H1 (cell line): ENCODE data around the gene GALT. TPM values are rescaled to one million over a fixed set of nuclear protein-coding genes. Genes with fewer than 3 reads are reported as not detected.

Experiments
- CTCF ChIA-PET: fragments of 300-600 bp; sonication (Branson Sonifier 250); formaldehyde crosslinking; loops from one replicate; lab custom pipeline; 2021; ENCODE audit not compliant: partially characterized antibody; lab: Charles Lee
- POLR2A ChIA-PET: fragments of 300-600 bp; sonication (Branson Sonifier 250); formaldehyde crosslinking; loops from one replicate; lab custom pipeline; 2021; ENCODE audit warnings: inconsistent platforms; ENCODE audit not compliant: partially characterized antibody; lab: Charles Lee
- DNase-seq, 2 experiments: peaks; one replicate each; pipeline versions ENCODE4 v3.0.0 to v3.0.0-alpha.2; 2010 to 2022; ENCODE audit warnings: low spot score in 2 of 2, low read depth in 1 of 2, mixed read lengths in 1 of 2
- FAIRE-seq: peaks from 2 replicates; lab custom pipeline; 2011; peaks lifted over from hg19 to GRCh38; lab: Jason Lieb, UNC
- H2AFZ ChIP-seq: 2 replicates; pipeline ENCODE4 v1.8.1; 2012; ENCODE audit warnings: low read length, inconsistent platforms
- H2AK5ac ChIP-seq: 2 replicates; pipeline ENCODE4 v1.6.1; 2013; ENCODE audit warnings: low read depth, low read length
- H2BK120ac ChIP-seq: replicated peaks from 2 replicates; pipeline ENCODE3; 2013; ENCODE audit warnings: low read depth, low read length, inconsistent platforms
- H2BK12ac ChIP-seq: 2 replicates; pipeline ENCODE4 v1.6.1; 2013; ENCODE audit warnings: low read depth, low read length
- H2BK15ac ChIP-seq: 2 replicates; pipeline ENCODE4 v1.6.1; 2013; ENCODE audit warnings: low read length
- H2BK20ac ChIP-seq: 2 replicates; pipeline ENCODE4 v1.6.1; 2013; ENCODE audit warnings: low read length
- H2BK5ac ChIP-seq: 2 replicates; pipeline ENCODE4 v1.6.1; 2013; ENCODE audit warnings: low read depth, low read length
- H3K14ac ChIP-seq: 2 replicates; pipeline ENCODE4 v1.6.1; 2013; ENCODE audit warnings: inconsistent platforms; ENCODE audit not compliant: insufficient read length
- H3K18ac ChIP-seq: 2 replicates; pipeline ENCODE4 v1.6.1; 2013; ENCODE audit warnings: low read length; ENCODE audit errors: extremely low read depth
- H3K23ac ChIP-seq: 2 replicates; pipeline ENCODE4 v1.6.1; 2013; ENCODE audit warnings: inconsistent platforms; ENCODE audit not compliant: insufficient read length
- H3K23me2 ChIP-seq: 2 replicates; pipeline ENCODE4 v1.6.1; 2013; ENCODE audit warnings: low read depth, low read length
- H3K27ac ChIP-seq: 2 replicates; pipeline ENCODE4 v1.6.1; 2011; ENCODE audit warnings: low read depth, low read length, inconsistent platforms
- H3K27me3 ChIP-seq, 4 experiments: replicated peaks in 1 of 4; 1 replicate in 1 of 4; 2 replicates in 3 of 4; pipeline versions ENCODE4 v1.6.1 to v1.8.1; 2011 to 2013; ENCODE audit warnings: low read length in 3 of 4, mild to moderate bottlenecking in 3 of 4, inconsistent platforms in 2 of 4, mixed read lengths in 2 of 4, moderate library complexity in 1 of 4; ENCODE audit not compliant: control insufficient read depth in 3 of 4, insufficient read depth in 3 of 4; ENCODE audit errors: extremely low read depth in 1 of 4
- H3K36me3 ChIP-seq, 4 experiments: 2 replicates each; pipeline versions ENCODE4 v1.6.1 to v1.8.1; 2011 to 2013; ENCODE audit warnings: mild to moderate bottlenecking in 4 of 4, low read length in 3 of 4, moderate library complexity in 2 of 4, control low read depth in 1 of 4, inconsistent platforms in 1 of 4; ENCODE audit not compliant: insufficient read depth in 4 of 4, control insufficient read depth in 2 of 4
- H3K4ac ChIP-seq: replicated peaks from 2 replicates; pipeline ENCODE3; 2013; ENCODE audit warnings: low read length, low read depth, mixed read lengths, inconsistent platforms; ENCODE audit not compliant: insufficient read length
- H3K4me1 ChIP-seq, 4 experiments: replicated peaks in 1 of 4; 1 replicate in 1 of 4; 2 replicates in 3 of 4; pipeline versions ENCODE4 v1.6.1 to v1.8.1; 2011 to 2013; ENCODE audit warnings: low read length in 3 of 4, inconsistent platforms in 2 of 4, mixed read lengths in 1 of 4; ENCODE audit not compliant: insufficient read depth in 4 of 4, control insufficient read depth in 3 of 4
- H3K4me2 ChIP-seq, 2 experiments: 2 replicates each; pipeline versions ENCODE4 v1.6.1 to v1.8.1; 2011 to 2013; ENCODE audit warnings: low read depth in 2 of 2, low read length in 2 of 2, control low read depth in 1 of 2, inconsistent platforms in 1 of 2, mild to moderate bottlenecking in 1 of 2; ENCODE audit not compliant: insufficient read depth in 1 of 2
- H3K4me3 ChIP-seq, 4 experiments: fragments of 200-600, 300-600 bp in 1 of 4; sonication (generic), shearing (Covaris generic), sonication (Bioruptor Twin) in 1 of 4; 2 replicates each; pipeline versions ENCODE4 v1.5.1 to v1.8.1; 2011 to 2016; ENCODE audit warnings: low read length in 4 of 4, low read depth in 3 of 4, control low read depth in 2 of 4, inconsistent platforms in 2 of 4, mild to moderate bottlenecking in 2 of 4, mixed read lengths in 1 of 4, moderate library complexity in 1 of 4; ENCODE audit not compliant: insufficient read depth in 2 of 4; ENCODE audit errors: extremely low read depth in 1 of 4
- H3K56ac ChIP-seq: replicated peaks from 2 replicates; pipeline ENCODE3; 2013; ENCODE audit warnings: low read depth, mild to moderate bottlenecking, mixed read lengths, low read length, inconsistent platforms; ENCODE audit not compliant: insufficient read length
- H3K79me1 ChIP-seq: 2 replicates; pipeline ENCODE4 v1.6.1; 2013; ENCODE audit warnings: low read depth, low read length, control low read depth
- H3K79me2 ChIP-seq, 2 experiments: 2 replicates each; pipeline versions ENCODE4 v1.6.1 to v1.8.1; 2012 to 2013; ENCODE audit warnings: low read length in 2 of 2, mild to moderate bottlenecking in 2 of 2, inconsistent platforms in 1 of 2; ENCODE audit not compliant: insufficient read depth in 2 of 2, control insufficient read depth in 1 of 2
- H3K9ac ChIP-seq, 4 experiments: replicated peaks in 1 of 4; 1 replicate in 1 of 4; 2 replicates in 3 of 4; pipeline versions ENCODE4 v1.6.1 to v1.8.1; 2011 to 2013; ENCODE audit warnings: low read depth in 3 of 4, low read length in 3 of 4, control low read depth in 2 of 4, mild to moderate bottlenecking in 2 of 4, moderate library complexity in 2 of 4, inconsistent platforms in 1 of 4; ENCODE audit errors: extremely low read depth in 1 of 4
- H3K9me3 ChIP-seq, 2 experiments: 2 replicates each; pipeline versions ENCODE4 v1.6.1 to v1.8.1; 2012 to 2013; ENCODE audit warnings: mild to moderate bottlenecking in 2 of 2, moderate library complexity in 2 of 2, control low read depth in 1 of 2, inconsistent platforms in 1 of 2, low read depth in 1 of 2, low read length in 1 of 2, mixed read lengths in 1 of 2; ENCODE audit not compliant: insufficient read depth in 2 of 2
- H4K20me1 ChIP-seq, 2 experiments: replicated peaks in 1 of 2; 2 replicates each; pipeline versions ENCODE3 to v1.8.1; 2011 to 2013; ENCODE audit warnings: inconsistent platforms in 2 of 2, low read length in 2 of 2, mild to moderate bottlenecking in 1 of 2; ENCODE audit not compliant: insufficient read depth in 2 of 2, control insufficient read depth in 1 of 2
- H4K5ac ChIP-seq: 2 replicates; pipeline ENCODE4 v1.6.1; 2013; ENCODE audit warnings: low read length, low read depth, mixed read lengths, inconsistent platforms; ENCODE audit not compliant: insufficient read length
- H4K8ac ChIP-seq: 2 replicates; pipeline ENCODE4 v1.8.0; 2013; ENCODE audit warnings: mild to moderate bottlenecking, moderate library complexity, low read length, inconsistent platforms; ENCODE audit not compliant: insufficient read depth; ENCODE audit errors: extremely low read depth
- H4K91ac ChIP-seq: replicated peaks from 2 replicates; pipeline ENCODE3; 2013; ENCODE audit warnings: low read length, mixed read lengths, inconsistent platforms; ENCODE audit not compliant: insufficient read length
- ATF3 ChIP-seq: IDR thresholded peaks from 2 replicates; pipeline ENCODE4 v1.6.1; 2011; ENCODE audit warnings: low read depth, mild to moderate bottlenecking, low read length; ENCODE audit not compliant: insufficient read depth
- BACH1 ChIP-seq: IDR thresholded peaks from 2 replicates; pipeline ENCODE4 v1.6.1; 2012; ENCODE audit warnings: low read length, improper control_type of control experiment
- BRCA1 ChIP-seq: IDR thresholded peaks from 2 replicates; pipeline ENCODE4 v1.6.1; 2012; ENCODE audit warnings: low read depth, low read length, improper control_type of control experiment
- CHD2 ChIP-seq: IDR thresholded peaks from 2 replicates; pipeline ENCODE4 v1.6.1; 2012; ENCODE audit warnings: low read length, improper control_type of control experiment
- CREB1 ChIP-seq: IDR thresholded peaks from 2 replicates; pipeline ENCODE4 v1.6.1; 2012; ENCODE audit warnings: inconsistent platforms
- EP300 ChIP-seq, 2 experiments: IDR thresholded peaks; 1 replicate in 1 of 2; 2 replicates in 1 of 2; pipeline ENCODE4 v1.6.1; 2011 to 2012; ENCODE audit warnings: low read depth in 2 of 2, low read length in 2 of 2, mild to moderate bottlenecking in 2 of 2, borderline replicate concordance in 1 of 2, inconsistent platforms in 1 of 2, moderate library complexity in 1 of 2
- GABPA ChIP-seq: IDR thresholded peaks from 2 replicates; pipeline ENCODE4 v1.6.1; 2011; ENCODE audit warnings: mild to moderate bottlenecking, low read length, moderate library complexity, borderline replicate concordance; ENCODE audit not compliant: insufficient read depth
- POLR2AphosphoS5 ChIP-seq: IDR thresholded peaks from 2 replicates; pipeline ENCODE4 v1.6.1; 2011; ENCODE audit warnings: low read depth, low read length
- RXRA ChIP-seq: IDR thresholded peaks from 2 replicates; pipeline ENCODE4 v1.6.1; 2011; ENCODE audit warnings: low read depth, mild to moderate bottlenecking, low read length, moderate library complexity; ENCODE audit not compliant: insufficient read depth
- SRF ChIP-seq: IDR thresholded peaks from 2 replicates; pipeline ENCODE4 v1.6.1; 2011; ENCODE audit warnings: mild to moderate bottlenecking, low read depth, low read length, moderate library complexity
- SUZ12 ChIP-seq: fragments of 200-600 bp; sonication (generic); IDR thresholded peaks from 2 replicates; pipeline ENCODE4 v1.6.1; 2012; ENCODE audit warnings: mild to moderate bottlenecking, inconsistent platforms, low read length, moderate library complexity, mixed read lengths
- TAF7 ChIP-seq: optimal IDR thresholded peaks from 2 replicates; pipeline ENCODE3; 2011; ENCODE audit warnings: low read depth, mild to moderate bottlenecking, inconsistent platforms, low read length, moderate library complexity, borderline replicate concordance
- TCF12 ChIP-seq: IDR thresholded peaks from 2 replicates; pipeline ENCODE4 v1.6.1; 2011; ENCODE audit warnings: low read depth, mild to moderate bottlenecking, low read length
- WGBS, 2 experiments: shearing (Covaris generic) in 1 of 2; methylation state at CpG; one replicate each; pipeline versions ENCODE4 v1.1.6 to v1.1.7; 2013 to 2015; ENCODE audit warnings: low lambda C conversion rate in 2 of 2, mixed read lengths in 2 of 2, inconsistent platforms in 1 of 2, low coverage in 1 of 2, missing lambda C conversion rate in 1 of 2; ENCODE audit not compliant: insufficient replicate concordance in 2 of 2, insufficient coverage in 1 of 2, insufficient read length in 1 of 2; ENCODE audit errors: extremely low coverage in 1 of 2, missing lambda C conversion rate in 1 of 2; 5-methylcytosine and 5-hydroxymethylcytosine counted together
- polyA plus RNA-seq, 7 experiments: library from polyadenylated mRNA; depleted of rRNA in 3 of 7; stranded (reverse) in 5 of 7; unstranded in 2 of 7; fragments of >200 nt in 5 of 7; fragments of 200-250 nt in 2 of 7; gene quantifications; 1 replicate in 5 of 7; 2 replicates in 1 of 7; 4 replicates in 1 of 7; pipeline versions ENCODE4 v1.2.1 to v1.2.3, GENCODE V29; 2011 to 2013; ENCODE audit warnings: missing spikeins in 2 of 7, mixed read lengths in 2 of 7
- total RNA-seq: library from RNA; stranded (reverse); fragmentation: NEBNext Ultra II Directional; extraction: Animal tissue kit (Norgen Biotek cat#: 25700); gene quantifications from 2 replicates; pipeline ENCODE4 v1.2.1, GENCODE V29; 2021

GALT gene
- total and polyA plus RNA-seq, 2 of the 8 experiments (the other 6 are each of a cell fraction or from before 2014, with no cell fraction given): 21.9 to 50.6 TPM

- H2BK20ac ChIP-seq: no peak overlapping the region
- ChIA-PET CTCF (interaction anchor here (1.5 to 5.5 kb wide), 2 partner anchors 14 to 32 kb away, joined by 4 to 27 read pairs; no protein-coding TSS in a partner anchor), POLR2A (interaction anchor here (1.2 kb wide), 1 partner anchor 20 kb away, joined by 3 read pairs; the partner anchor contains the start of gene IL11RA)
- H2AFZ ChIP-seq: no peak overlapping the region
- no peak overlapping the region for H3K4me3 ChIP-seq
- H2AK5ac ChIP-seq: no peak overlapping the region
- no peak overlapping the region for H4K91ac ChIP-seq
- H3K9ac ChIP-seq: no peak overlapping the region
- H3K4me2 ChIP-seq: no peak overlapping the region
- H4K5ac ChIP-seq: no peak overlapping the region
- H2BK15ac ChIP-seq: no peak overlapping the region
- no peak overlapping the region for H3K4ac ChIP-seq
- no peak overlapping the region for H3K27ac ChIP-seq
- no peak overlapping the region for H3K18ac ChIP-seq
- no peak for DNase-seq
- no peaks in the 10 kb centered on the region for H3K79me1 ChIP-seq
- H3K27me3 ChIP-seq: no peaks in the 10 kb centered on the region
- peaks cover 0 to 2% (median under 1%) of the 10 kb centered on the region in 4 experiments; a peak in 1 of 7 replicates for H3K4me1 ChIP-seq
- no peak overlapping the region for H2BK12ac ChIP-seq
- peaks cover 0 to 7% of the 10 kb centered on the region in 2 experiments; a peak in 1 of 4 replicates for H3K79me2 ChIP-seq
- H3K23me2 ChIP-seq: no peaks in the 10 kb centered on the region; the same call in 1 of the 2 replicates
- no peak overlapping the region for H4K8ac ChIP-seq
- H2BK120ac ChIP-seq: no peak overlapping the region
- H3K9me3 ChIP-seq: peaks cover 3 to 5% of the 10 kb centered on the region in 2 experiments; a peak in 1 of 4 replicates
- H3K36me3 ChIP-seq: peaks cover 0 to 5% (median 0%) of the 10 kb centered on the region in 4 experiments; a peak in 3 of 8 replicates
- FAIRE-seq: no peak
- H4K20me1 ChIP-seq: peaks cover 0 to 6% of the 10 kb centered on the region in 2 experiments
- no peak overlapping the region for H3K14ac ChIP-seq
- H3K56ac ChIP-seq: no peak overlapping the region
- H3K23ac ChIP-seq: no peak overlapping the region
- no peak overlapping the region for H2BK5ac ChIP-seq
- WGBS, 2 experiments: 80% methylated on average over 1 of the region's 1 CpG; no CpG with 5 or more reads in 1 of the 2 experiments
- TF ChIP-seq BRCA1: no peak
- no peak for TF ChIP-seq TAF7
- TF ChIP-seq TCF12: no peak
- TF ChIP-seq SUZ12: no peak
- no peak for TF ChIP-seq POLR2AphosphoS5
- TF ChIP-seq CHD2: no peak
- no peak for TF ChIP-seq BACH1
- no peak for TF ChIP-seq EP300 (IDR thresholded peaks at IDR 0.05; ENCODE audit: borderline replicate concordance in 1 of 2, low read depth in 2 of 2, low read length in 2 of 2)
- no peak for TF ChIP-seq ATF3
- no peak for TF ChIP-seq GABPA
- TF ChIP-seq CREB1: no peak
- TF ChIP-seq SRF: no peak
- TF ChIP-seq RXRA: no peak
These were observed 24.8 kb downstream of the GALT start for GRCh38 chr9:34671307-34671706.
